ENCODE data around the gene TPP1.

TPP1 gene

DNA sequence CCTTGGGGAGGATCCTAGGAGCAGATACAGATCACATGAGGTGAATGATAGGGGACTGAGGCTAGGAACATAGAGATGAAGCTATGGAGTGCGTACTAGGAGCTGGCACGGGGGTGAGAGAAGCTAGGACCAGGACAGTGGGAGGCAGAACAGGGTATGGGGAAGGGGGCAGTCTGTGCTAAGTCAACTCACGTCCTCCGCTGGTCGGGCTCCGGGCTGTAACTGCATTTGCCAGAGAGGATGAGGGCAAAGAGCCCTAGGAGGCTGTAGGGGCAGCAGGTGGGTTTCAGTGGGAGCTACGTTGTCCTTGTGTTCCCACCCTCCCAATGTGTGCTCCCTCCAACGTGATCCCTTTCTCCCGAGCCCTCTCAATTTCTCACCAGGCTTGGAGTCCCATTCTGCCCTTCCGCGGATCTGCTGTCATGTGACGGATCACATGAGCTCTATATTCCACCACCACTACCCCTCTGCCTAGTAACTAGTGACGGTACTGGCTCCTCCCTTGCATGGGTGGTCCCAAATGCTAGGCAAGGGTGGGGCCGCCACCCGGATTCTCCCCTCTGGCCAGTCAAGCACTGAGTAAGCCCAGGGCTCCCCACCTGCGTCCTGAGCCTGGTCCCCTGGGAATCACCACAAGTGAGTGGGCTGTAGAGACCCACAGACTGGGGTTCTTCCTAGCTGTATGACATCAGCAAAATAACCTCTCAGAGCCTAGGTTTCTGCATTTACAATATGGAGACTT lies at the start of gene TPP1:
Gene TPP1 (minus strand): TSS at position 419 of the 742 bp plus-strand sequence. CDS start 22 bp downstream, at position 397.
- Histone ChIP-seq H3K4me2 (ENCODE audit: low read length) (peak within 1 kb of the TSS; percentile 91), H3K27ac (peak within 1 kb of the TSS; percentile 67), H3K27me3 (ENCODE audit: control insufficient read depth, insufficient read depth, low read length) (no peaks in the 10 kb centered on the region), H3K9ac (no peak within 1 kb of the TSS), H3K4me3 (ENCODE audit: low read depth, low read length) (peak within 1 kb of the TSS; percentile 81), H3K4me1 (peaks cover 2% of the 10 kb centered on the region), H2AFZ (peak within 1 kb of the TSS; percentile 33), H3K9me3 (ENCODE audit: control insufficient read depth, low read length) (no peaks in the 10 kb centered on the region), H3K36me3 (ENCODE audit: control insufficient read depth, insufficient read depth, low read length) (no peaks in the 10 kb centered on the region), H3K79me2 (no peaks in the 10 kb centered on the region)
- TF ChIP-seq, protein P1, sequence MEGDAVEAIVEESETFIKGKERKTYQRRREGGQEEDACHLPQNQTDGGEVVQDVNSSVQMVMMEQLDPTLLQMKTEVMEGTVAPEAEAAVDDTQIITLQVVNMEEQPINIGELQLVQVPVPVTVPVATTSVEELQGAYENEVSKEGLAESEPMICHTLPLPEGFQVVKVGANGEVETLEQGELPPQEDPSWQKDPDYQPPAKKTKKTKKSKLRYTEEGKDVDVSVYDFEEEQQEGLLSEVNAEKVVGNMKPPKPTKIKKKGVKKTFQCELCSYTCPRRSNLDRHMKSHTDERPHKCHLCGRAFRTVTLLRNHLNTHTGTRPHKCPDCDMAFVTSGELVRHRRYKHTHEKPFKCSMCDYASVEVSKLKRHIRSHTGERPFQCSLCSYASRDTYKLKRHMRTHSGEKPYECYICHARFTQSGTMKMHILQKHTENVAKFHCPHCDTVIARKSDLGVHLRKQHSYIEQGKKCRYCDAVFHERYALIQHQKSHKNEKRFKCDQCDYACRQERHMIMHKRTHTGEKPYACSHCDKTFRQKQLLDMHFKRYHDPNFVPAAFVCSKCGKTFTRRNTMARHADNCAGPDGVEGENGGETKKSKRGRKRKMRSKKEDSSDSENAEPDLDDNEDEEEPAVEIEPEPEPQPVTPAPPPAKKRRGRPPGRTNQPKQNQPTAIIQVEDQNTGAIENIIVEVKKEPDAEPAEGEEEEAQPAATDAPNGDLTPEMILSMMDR (IDR thresholded peaks at IDR 0.05), result no peak

GRCh38 chr11:6667733-6668374 lies 48.6 kb upstream of the TPP1 start:
- H3K4me2 ChIP-seq (ENCODE audit: low read length), result no peak overlapping the region
- no peaks in the 10 kb centered on the region for H3K9me3 ChIP-seq (ENCODE audit: control insufficient read depth, low read length)
- H3K4me3 ChIP-seq (ENCODE audit: low read depth, low read length), result no peak overlapping the region
- H3K27ac ChIP-seq, result no peak overlapping the region
- no peak overlapping the region for H3K9ac ChIP-seq
- no peak overlapping the region for H2AFZ ChIP-seq
- TF ChIP-seq, protein P1 (IDR thresholded peaks at IDR 0.05), result peak; percentile 11
- no peaks in the 10 kb centered on the region for H3K36me3 ChIP-seq (ENCODE audit: control insufficient read depth, insufficient read depth, low read length)
- no peaks in the 10 kb centered on the region for H3K79me2 ChIP-seq
- no peaks in the 10 kb centered on the region for H3K27me3 ChIP-seq (ENCODE audit: control insufficient read depth, insufficient read depth, low read length)
- H3K4me1 ChIP-seq, result no peaks in the 10 kb centered on the region

DNA sequence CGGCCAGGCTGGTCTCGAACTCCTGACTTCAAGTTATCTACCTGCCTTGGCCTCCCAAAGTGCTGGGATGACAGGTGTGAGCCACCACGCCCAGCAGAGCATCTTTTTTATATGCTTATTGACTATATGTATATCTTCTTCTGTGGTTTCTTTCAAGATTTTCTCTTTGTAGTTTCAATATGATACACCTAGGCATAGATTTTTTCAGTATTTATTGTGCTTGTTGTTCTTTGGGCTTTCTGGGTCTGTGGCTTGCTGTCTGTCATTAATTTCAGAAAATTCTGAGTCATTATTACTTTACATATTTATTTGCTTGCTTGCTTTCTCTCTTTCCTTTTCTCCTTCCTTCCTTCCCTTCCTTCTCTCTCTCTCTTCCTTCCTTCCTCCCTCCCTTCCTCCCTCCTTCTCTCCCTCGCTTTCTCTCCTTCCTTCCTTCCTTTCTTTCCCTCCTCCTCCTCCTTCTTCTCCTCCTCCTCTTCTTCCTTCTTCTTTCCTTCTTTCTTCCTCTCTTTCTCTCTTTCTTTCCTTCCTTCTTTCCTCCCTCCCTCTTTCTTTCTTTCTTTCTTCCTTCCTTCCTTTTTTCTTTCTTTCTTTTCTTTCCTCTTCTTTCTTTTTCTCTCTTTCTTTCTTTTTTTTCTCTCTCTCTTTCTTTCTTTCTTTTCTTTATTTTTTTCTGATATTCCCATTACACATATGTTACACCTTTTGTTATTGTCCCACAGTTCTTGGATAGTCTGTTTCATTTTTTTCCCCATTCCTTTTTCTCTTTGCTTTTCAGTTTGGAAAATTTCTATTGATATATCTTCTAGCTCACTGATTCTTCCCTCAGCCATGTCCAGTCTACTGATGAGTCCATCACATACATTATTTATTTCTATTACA lies 47.3 kb upstream of the TPP1 start:
- Histone ChIP-seq H3K79me2 (no peaks in the 10 kb centered on the region), H3K4me1 (no peaks in the 10 kb centered on the region), H3K4me2 (ENCODE audit: low read length) (no peak overlapping the region), H3K36me3 (ENCODE audit: control insufficient read depth, insufficient read depth, low read length) (no peaks in the 10 kb centered on the region), H3K9ac (no peak overlapping the region), H3K27ac (no peak overlapping the region), H2AFZ (no peak overlapping the region), H3K27me3 (ENCODE audit: control insufficient read depth, insufficient read depth, low read length) (no peaks in the 10 kb centered on the region), H3K4me3 (ENCODE audit: low read depth, low read length) (no peak overlapping the region), H3K9me3 (ENCODE audit: control insufficient read depth, low read length) (no peaks in the 10 kb centered on the region)
- TF ChIP-seq, protein P1 (IDR thresholded peaks at IDR 0.05), result no peak

- no peak overlapping the region for H3K4me3 ChIP-seq (ENCODE audit: low read depth, low read length)
- no peak overlapping the region for H2AFZ ChIP-seq
- H3K79me2 ChIP-seq, result no peaks in the 10 kb centered on the region
- H3K27ac ChIP-seq, result no peak overlapping the region
- no peaks in the 10 kb centered on the region for H3K27me3 ChIP-seq (ENCODE audit: control insufficient read depth, insufficient read depth, low read length)
- H3K36me3 ChIP-seq (ENCODE audit: control insufficient read depth, insufficient read depth, low read length), result no peaks in the 10 kb centered on the region
- H3K9me3 ChIP-seq (ENCODE audit: control insufficient read depth, low read length), result no peaks in the 10 kb centered on the region
- no peaks in the 10 kb centered on the region for H3K4me1 ChIP-seq
- no peak overlapping the region for H3K9ac ChIP-seq
- TF ChIP-seq, protein P1 (IDR thresholded peaks at IDR 0.05), result no peak
- H3K4me2 ChIP-seq (ENCODE audit: low read length), result no peak overlapping the region
Observed at GRCh38 chr11:6664551-6664950, 45.3 kb upstream of the TPP1 start.
